Activated CD4-positive, alpha-beta T cell treated with anti-CD3 and anti-CD28 coated beads, Interleukin-2, amount 50 U/mL, for 48 hours (primary cell): ENCODE results near the gene ZNF616.

Experiments
- DNase-seq, 2 experiments: peaks; one replicate each; pipeline ENCODE4 v3.0.0-alpha.2; 2020

Gene ZNF616

GRCh38 chr19:52139252-52140031 lies at the start of gene ZNF616:
Gene ZNF616, minus strand, starts transcription at chr19:52139938. Its CDS starts 9,426 bp downstream, at chr19:52130512.
- DNase-seq, result peak; percentile 98

GRCh38 chr19:52188822-52189734 lies 49.3 kb upstream of the ZNF616 start:
- DNase-seq, result no peak

GRCh38 chr19:52187407-52187806 lies 47.7 kb upstream of the ZNF616 start:
- DNase-seq, result no peak

GRCh38 chr19:52176574-52176973 lies 36.8 kb upstream of the ZNF616 start:
- no peak for DNase-seq

GRCh38 chr19:52172347-52172746 lies 32.6 kb upstream of the ZNF616 start:
- no peak for DNase-seq

- DNase-seq, result peak; percentile 91 to 93
These were observed 31.8 kb upstream of the ZNF616 start, which contains the start of gene ZNF836 for GRCh38 chr19:52171321-52172169. Gene ZNF836, minus strand, starts transcription at chr19:52171621. Its CDS starts 3,549 bp downstream, at chr19:52168072.

- DNase-seq, result peak; percentile 6 to 7
These were observed 31.2 kb upstream of the ZNF616 start for GRCh38 chr19:52170863-52171320.

GRCh38 chr19:52170304-52170703 lies 30.6 kb upstream of the ZNF616 start:
- no peak for DNase-seq

GRCh38 chr19:52155596-52156359 lies 16.0 kb upstream of the ZNF616 start:
- DNase-seq, result no peak

- no peak for DNase-seq
These were observed 8.5 kb upstream of the ZNF616 start for GRCh38 chr19:52148256-52148655.

GRCh38 chr19:52142001-52142595 lies 2.4 kb upstream of the ZNF616 start:
- no peak for DNase-seq

- DNase-seq, result no peak
These were observed 1.5 kb upstream of the ZNF616 start for GRCh38 chr19:52141203-52141602.

GRCh38 chr19:52140032-52140710 lies 433 bp upstream of the ZNF616 start:
- no peak for DNase-seq

- DNase-seq, result no peak
These were observed 821 bp downstream of the ZNF616 start for GRCh38 chr19:52138983-52139251.

GRCh38 chr19:52138278-52138982 lies 1.3 kb downstream of the ZNF616 start:
- DNase-seq, result peak; percentile 31 to 43

GRCh38 chr19:52120286-52120685 lies 19.5 kb downstream of the ZNF616 start:
- DNase-seq, result no peak

- no peak for DNase-seq
These were observed 24.1 kb downstream of the ZNF616 start for GRCh38 chr19:52115526-52116053.

- DNase-seq, result no peak
These were observed 25.0 kb downstream of the ZNF616 start for GRCh38 chr19:52114691-52115090.

GRCh38 chr19:52112624-52113023 lies 27.1 kb downstream of the ZNF616 start:
- no peak for DNase-seq

- DNase-seq, result no peak
These were observed 29.0 kb downstream of the ZNF616 start for GRCh38 chr19:52110780-52111179.
